B cell (primary cell): ENCODE data around the gene DDX52.

Experiments used
- EZH2 ChIP-seq: IDR thresholded peaks from 2 replicates; pipeline ENCODE4 v1.6.1; 2012; ENCODE audit warnings: borderline replicate concordance, low read depth, mild to moderate bottlenecking, moderate library complexity, low read length; ENCODE audit not compliant: insufficient read depth, poor library complexity, severe bottlenecking
- TF ChIP-seq, protein P1 (sequence below): fragments of 200-600 bp; IDR thresholded peaks from one replicate; pipeline ENCODE4 v1.8.0; 2022; ENCODE audit warnings: antibody characterized with exemption, mild to moderate bottlenecking

DNA sequence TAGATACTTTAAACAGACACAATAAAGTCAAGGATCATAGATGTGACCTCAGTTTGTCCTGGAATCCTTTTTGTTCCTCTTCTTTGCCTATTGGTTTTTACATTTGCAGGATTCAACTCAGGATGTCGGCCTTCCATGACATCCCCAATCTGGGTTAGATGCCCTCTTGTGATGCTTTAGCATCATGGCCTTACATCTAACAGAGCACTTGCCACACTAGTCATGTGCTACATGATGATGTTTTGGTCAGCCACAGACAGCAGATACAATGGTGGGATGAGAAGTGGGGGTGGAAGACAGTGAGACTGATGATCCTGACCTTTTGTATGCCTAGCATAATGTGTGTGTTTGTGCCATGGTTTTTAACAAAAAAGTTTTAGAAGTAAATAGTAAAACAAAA lies 32.3 kb downstream of the DDX52 start:
- TF ChIP-seq, protein P1, sequence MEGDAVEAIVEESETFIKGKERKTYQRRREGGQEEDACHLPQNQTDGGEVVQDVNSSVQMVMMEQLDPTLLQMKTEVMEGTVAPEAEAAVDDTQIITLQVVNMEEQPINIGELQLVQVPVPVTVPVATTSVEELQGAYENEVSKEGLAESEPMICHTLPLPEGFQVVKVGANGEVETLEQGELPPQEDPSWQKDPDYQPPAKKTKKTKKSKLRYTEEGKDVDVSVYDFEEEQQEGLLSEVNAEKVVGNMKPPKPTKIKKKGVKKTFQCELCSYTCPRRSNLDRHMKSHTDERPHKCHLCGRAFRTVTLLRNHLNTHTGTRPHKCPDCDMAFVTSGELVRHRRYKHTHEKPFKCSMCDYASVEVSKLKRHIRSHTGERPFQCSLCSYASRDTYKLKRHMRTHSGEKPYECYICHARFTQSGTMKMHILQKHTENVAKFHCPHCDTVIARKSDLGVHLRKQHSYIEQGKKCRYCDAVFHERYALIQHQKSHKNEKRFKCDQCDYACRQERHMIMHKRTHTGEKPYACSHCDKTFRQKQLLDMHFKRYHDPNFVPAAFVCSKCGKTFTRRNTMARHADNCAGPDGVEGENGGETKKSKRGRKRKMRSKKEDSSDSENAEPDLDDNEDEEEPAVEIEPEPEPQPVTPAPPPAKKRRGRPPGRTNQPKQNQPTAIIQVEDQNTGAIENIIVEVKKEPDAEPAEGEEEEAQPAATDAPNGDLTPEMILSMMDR: no peak
- TF ChIP-seq EZH2: no peak
